ENCODE data around the gene PTPRN2. TPM values are rescaled to one million over a fixed set of nuclear protein-coding genes. Genes with fewer than 3 reads are reported as not detected.

The PTPRN2 gene
- total and polyA plus RNA-seq, 2 of the 8 experiments (the other 6 are each of a cell fraction or from before 2014, with no cell fraction given): 2.6 to 4.5 TPM

DNA sequence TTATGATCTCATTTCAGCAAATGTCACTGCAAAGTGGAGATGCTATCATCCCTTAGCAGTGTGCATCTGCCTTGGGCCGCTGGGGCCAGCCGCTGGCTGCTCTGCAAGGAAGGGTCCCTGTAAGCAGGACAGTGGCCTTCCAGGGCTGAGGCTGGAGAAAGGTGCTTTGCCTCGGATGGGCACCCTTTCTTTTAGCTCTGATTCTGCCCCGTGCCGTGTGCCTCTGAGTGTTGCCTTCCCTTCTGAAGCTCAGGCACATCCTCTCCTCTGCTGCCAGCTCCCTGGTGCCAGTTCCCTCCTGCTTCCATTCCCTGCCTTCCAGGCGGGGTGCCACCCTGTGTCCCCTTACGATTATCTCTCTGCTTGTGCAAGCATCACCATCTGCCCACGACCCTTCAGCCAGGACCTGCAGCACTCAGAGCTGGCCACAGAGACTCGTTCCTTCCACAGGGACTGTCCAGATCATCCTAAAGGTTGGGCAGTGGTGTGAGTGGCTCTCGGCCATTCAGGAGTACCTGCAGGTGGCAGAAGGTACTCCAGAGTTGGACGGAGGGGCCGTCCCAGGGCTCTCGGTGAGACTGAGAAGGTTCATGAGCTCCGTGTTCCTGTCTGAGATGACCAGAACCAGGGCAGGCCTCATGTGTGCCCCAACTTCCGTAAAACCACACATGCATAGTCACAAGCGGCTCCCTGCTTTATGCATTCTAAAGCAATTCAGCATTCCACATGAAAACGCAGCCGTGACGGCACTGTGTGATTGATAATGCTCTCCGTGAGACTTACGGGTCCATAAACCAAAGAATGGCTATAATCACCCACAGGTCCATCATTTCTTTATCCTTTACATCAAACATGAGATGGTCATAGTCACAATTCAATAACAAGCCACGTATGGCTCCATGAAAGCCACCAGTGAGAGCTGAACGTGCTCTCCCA lies 879.4 kb downstream of the PTPRN2 start:
- no peaks in the 10 kb centered on the region for H3K79me1 ChIP-seq (ENCODE audit: low read depth, low read length)
- no peak overlapping the region for H3K4me3 ChIP-seq (ENCODE audit: extremely low read depth in 1 of 4, insufficient read depth in 2 of 4, low read depth in 3 of 4, low read length in 4 of 4)
- no peak overlapping the region for H3K9ac ChIP-seq (replicated peaks in 1 of 4; ENCODE audit: extremely low read depth in 1 of 4, low read depth in 3 of 4, low read length in 3 of 4)
- H2BK12ac ChIP-seq (ENCODE audit: low read depth, low read length): no peak overlapping the region
- no peak overlapping the region for H3K4me2 ChIP-seq (ENCODE audit: insufficient read depth in 1 of 2, low read depth in 2 of 2, low read length in 2 of 2)
- H3K4me1 ChIP-seq (replicated peaks in 1 of 4; ENCODE audit: control insufficient read depth in 3 of 4, insufficient read depth in 4 of 4, low read length in 3 of 4): no peaks in the 10 kb centered on the region; a peak in 1 of 7 replicates
- H3K36me3 ChIP-seq (ENCODE audit: control insufficient read depth in 2 of 4, insufficient read depth in 4 of 4, low read length in 3 of 4): no peaks in the 10 kb centered on the region
- H3K79me2 ChIP-seq (ENCODE audit: control insufficient read depth in 1 of 2, insufficient read depth in 2 of 2, low read length in 2 of 2): no peaks in the 10 kb centered on the region
- no peak overlapping the region for H2BK120ac ChIP-seq (replicated peaks; ENCODE audit: low read depth, low read length)
- no peak overlapping the region for H4K91ac ChIP-seq (replicated peaks; ENCODE audit: insufficient read length, low read length)
- CTCF ChIA-PET (ENCODE audit: partially characterized antibody): interaction anchor here (0.8 to 2.3 kb wide), 4 partner anchors 12 to 128 kb away, joined by 3 to 12 read pairs (median 4); no protein-coding TSS in a partner anchor
- H3K14ac ChIP-seq (ENCODE audit: insufficient read length): no peak overlapping the region
- no peak overlapping the region for H3K27ac ChIP-seq (ENCODE audit: low read depth, low read length)
- H3K56ac ChIP-seq (replicated peaks; ENCODE audit: insufficient read length, low read depth, low read length): no peak overlapping the region
- no peaks in the 10 kb centered on the region; a peak in 2 of 7 replicates for H3K27me3 ChIP-seq (replicated peaks in 1 of 4; ENCODE audit: control insufficient read depth in 3 of 4, extremely low read depth in 1 of 4, insufficient read depth in 3 of 4, low read length in 3 of 4)
- FAIRE-seq: no peak
- H3K4ac ChIP-seq (replicated peaks; ENCODE audit: insufficient read length, low read depth, low read length): no peak overlapping the region
- H3K23me2 ChIP-seq (ENCODE audit: low read depth, low read length): no peaks in the 10 kb centered on the region
- no peak overlapping the region for H2BK20ac ChIP-seq (ENCODE audit: low read length)
- H2AK5ac ChIP-seq (ENCODE audit: low read depth, low read length): no peak overlapping the region
- H3K9me3 ChIP-seq (ENCODE audit: insufficient read depth in 2 of 2, low read depth in 1 of 2, low read length in 1 of 2): no peaks in the 10 kb centered on the region
- H3K18ac ChIP-seq (ENCODE audit: extremely low read depth, low read length): no peak overlapping the region
- WGBS, 2 experiments (ENCODE audit: extremely low coverage in 1 of 2, insufficient coverage in 1 of 2, insufficient read length in 1 of 2, insufficient replicate concordance in 2 of 2, low coverage in 1 of 2, low lambda C conversion rate in 2 of 2, missing lambda C conversion rate in 1 of 2): 78% methylated on average over 23 of the region's 23 CpGs; no CpG with 5 or more reads in 1 of the 2 experiments
- DNase-seq (ENCODE audit: low read depth in 1 of 2, low spot score in 2 of 2): no peak
- H4K8ac ChIP-seq (ENCODE audit: extremely low read depth, insufficient read depth, low read length): no peak overlapping the region; the same call in 1 of the 2 replicates
- POLR2A ChIA-PET (ENCODE audit: partially characterized antibody): no interaction called here
- H3K23ac ChIP-seq (ENCODE audit: insufficient read length): no peak overlapping the region
- H2AFZ ChIP-seq (ENCODE audit: low read length): no peak overlapping the region
- peaks cover 0 to 3% of the 10 kb centered on the region in 2 experiments for H4K20me1 ChIP-seq (replicated peaks in 1 of 2; ENCODE audit: control insufficient read depth in 1 of 2, insufficient read depth in 2 of 2, low read length in 2 of 2)
- H2BK15ac ChIP-seq (ENCODE audit: low read length): no peak overlapping the region
- no peak overlapping the region for H4K5ac ChIP-seq (ENCODE audit: insufficient read length, low read depth, low read length)
- no peak overlapping the region for H2BK5ac ChIP-seq (ENCODE audit: low read depth, low read length)
- TF ChIP-seq GTF2F1 (IDR thresholded peaks at IDR 0.05; ENCODE audit: borderline replicate concordance, low read depth, low read length) (no peak), JUND (IDR thresholded peaks at IDR 0.05; ENCODE audit: low read length) (no peak)
- TF ChIP-seq, protein P1, sequence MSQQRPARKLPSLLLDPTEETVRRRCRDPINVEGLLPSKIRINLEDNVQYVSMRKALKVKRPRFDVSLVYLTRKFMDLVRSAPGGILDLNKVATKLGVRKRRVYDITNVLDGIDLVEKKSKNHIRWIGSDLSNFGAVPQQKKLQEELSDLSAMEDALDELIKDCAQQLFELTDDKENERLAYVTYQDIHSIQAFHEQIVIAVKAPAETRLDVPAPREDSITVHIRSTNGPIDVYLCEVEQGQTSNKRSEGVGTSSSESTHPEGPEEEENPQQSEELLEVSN (IDR thresholded peaks at IDR 0.05): no peak

All from H1 (cell line).